HT1080 (cell line): ENCODE results near the gene UNC5B. TPM values are rescaled to one million over a fixed set of nuclear protein-coding genes. Genes with fewer than 3 reads are reported as not detected.

Source experiments
- DNase-seq: peaks from one replicate; pipeline ENCODE4 v3.0.0-alpha.2; 2015; ENCODE audit warnings: low read depth
- polyA plus RNA-seq, 2 experiments: library from polyadenylated mRNA; depleted of rRNA; stranded (reverse); fragments of >200 nt; gene quantifications; 2 replicates each; pipeline ENCODE4 v1.2.3, GENCODE V29; 2015
- total RNA-seq: library from RNA; depleted of rRNA; stranded (reverse); fragments of >200 nt; shearing (Covaris generic); gene quantifications from 2 replicates; pipeline ENCODE4 v1.2.3, GENCODE V29; 2014; rRNA removed

Gene UNC5B
- 1.7 and 2.9 TPM in 2 replicates for total RNA-seq
- polyA plus RNA-seq (2015; cell fraction: cytosol; rRNA removed) = 2.5 and 3.5 TPM in 2 replicates
- polyA plus RNA-seq (2015; cell fraction: nucleus; rRNA removed) = 6.3 and 6.9 TPM in 2 replicates

DNA sequence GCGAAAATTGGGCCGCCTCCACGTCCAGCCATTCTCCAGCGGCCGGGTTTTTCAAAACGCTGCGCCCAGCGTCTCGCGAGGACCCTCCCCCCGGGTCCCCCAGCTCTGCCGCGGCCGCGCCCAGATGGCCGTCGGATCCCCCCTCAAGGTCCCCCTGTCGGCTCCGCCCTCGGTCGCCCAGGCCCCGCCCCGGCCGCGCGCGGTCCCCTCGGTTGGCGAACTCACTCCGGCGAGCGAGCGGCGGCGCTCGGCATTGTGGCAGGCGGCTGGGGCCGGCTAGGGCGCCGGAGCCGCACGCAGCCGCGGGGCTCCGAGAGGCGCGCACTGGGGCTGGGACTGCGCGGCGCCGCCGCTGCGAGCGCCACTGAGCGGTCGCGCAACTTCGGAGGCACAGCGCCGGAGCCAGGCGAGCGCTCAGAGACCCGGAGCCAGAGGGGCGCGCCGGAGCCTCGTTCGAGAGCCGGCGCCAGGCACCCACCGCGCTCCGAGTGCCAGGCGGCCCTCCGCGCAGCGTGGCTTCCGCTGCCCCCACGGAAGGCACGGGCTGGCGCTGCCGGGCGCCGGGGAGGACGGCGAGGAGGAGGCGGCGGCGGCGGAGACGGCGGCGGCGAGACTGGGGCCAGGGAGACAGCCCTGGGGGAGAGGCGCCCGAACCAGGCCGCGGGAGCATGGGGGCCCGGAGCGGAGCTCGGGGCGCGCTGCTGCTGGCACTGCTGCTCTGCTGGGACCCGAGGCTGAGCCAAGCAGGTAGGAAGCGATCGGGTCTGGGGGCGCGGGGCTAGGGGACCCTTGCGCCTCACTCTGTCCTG is at the start of gene UNC5B:
Gene UNC5B, plus strand, starts transcription at position 253 of the 809 bp plus-strand sequence. Its CDS starts 416 bp downstream, at position 669.
- peak; percentile 68 for DNase-seq

DNA sequence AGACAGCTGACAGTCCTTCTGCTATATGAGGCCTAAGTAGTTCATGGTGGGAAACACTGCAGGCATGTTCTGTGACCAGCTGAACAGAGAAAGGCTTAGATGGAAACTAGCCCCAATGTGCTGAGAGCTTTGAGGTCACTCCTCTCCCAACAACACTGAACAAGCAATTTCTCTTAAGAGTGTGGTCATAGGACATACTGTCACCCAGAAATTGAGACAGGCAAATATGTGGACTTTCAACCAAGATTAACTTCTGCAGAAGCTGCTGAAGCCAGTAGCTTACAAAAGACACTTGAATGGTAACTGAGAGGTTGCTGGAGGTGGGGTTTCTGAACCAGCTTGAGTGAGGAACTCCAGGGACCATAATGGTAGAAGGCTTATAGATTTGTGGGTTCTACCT is 38.9 kb upstream of the UNC5B start:
- no peak for DNase-seq

DNA sequence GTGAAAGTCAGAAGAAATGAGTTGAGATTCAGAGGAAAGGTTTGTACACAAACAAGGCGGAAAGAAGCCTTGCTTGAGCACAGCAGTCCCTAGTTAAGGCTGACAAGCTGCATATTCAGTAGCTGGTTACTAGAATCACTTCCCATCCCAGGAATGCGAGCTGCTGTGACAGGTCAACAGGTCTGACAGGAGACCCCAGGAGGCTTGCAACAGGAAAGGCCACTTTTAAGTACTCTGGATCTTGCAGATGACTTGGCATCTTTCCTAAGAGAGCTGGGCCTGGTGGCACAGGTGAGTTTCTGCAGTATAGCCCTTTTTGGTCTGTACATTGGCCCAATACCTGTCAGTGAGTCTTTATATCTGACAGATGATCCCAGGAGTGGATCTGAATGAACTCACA is 35.7 kb upstream of the UNC5B start:
- no peak for DNase-seq

DNA sequence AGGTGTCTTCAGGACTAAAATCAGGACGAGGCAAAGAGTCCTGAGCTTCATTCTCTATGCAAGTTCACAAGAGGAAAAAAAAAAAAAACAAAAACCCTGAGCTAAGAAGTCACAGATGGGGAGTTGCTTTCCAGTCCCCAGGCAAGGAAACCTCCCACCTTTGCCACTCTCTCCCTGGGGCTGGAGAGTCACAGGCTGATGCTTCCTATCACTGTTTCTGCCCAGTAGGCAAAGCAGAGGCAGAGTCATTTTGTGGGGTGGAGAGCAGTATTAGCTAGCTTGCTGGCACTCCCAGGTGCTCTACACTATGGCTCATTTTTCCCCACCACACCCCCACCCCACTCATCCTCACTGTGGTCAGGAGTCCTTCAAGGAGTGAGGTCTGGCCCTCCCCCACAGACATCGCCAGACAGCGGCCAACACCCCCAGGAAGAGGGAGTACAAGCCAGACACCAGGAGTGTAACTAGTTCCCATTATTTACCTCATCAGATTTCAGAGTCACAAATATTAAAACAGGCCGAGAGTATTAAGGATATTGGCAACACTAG is 34.6 kb upstream of the UNC5B start:
- DNase-seq = no peak

DNA sequence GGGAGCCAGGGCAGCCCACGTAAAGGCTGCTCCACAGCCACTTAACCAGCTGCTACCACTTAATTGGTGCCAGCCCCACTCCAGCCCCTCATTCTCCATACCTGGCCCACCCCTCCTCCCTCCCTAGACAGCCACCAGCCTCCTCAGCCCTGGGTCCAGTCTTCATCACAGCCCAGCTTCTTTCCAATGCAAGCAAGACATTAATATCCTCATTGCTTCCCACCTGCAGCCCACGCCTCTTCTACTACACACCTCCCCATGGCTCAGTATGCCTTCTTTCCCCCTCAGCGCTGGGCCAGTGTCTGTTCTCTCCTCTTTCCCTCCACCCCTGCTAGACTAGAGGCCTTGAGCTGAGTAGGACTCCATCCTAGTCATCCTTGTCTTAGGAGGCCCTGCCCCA is 33.5 kb upstream of the UNC5B start:
- DNase-seq = no peak

DNA sequence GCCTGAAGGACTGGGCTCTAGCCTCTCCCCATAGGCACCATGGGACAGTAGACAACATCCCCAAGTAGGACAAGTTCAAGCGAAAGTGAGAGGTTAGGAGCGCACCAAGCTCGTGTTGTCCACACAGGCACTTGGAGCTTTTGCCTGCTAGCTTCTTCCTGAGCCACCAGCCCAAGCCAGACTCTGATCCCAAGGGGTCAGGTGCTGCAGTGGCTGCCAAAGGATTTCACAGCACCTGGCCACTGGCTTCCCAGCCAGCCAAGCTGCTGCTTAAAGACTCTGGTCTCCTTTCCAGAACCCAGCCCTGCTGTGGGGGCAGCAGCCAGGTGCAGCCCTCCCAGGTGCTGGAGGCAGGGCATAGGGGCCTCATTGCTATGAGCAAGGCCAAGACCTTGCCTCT is 33.0 kb upstream of the UNC5B start:
- DNase-seq = no peak

DNA sequence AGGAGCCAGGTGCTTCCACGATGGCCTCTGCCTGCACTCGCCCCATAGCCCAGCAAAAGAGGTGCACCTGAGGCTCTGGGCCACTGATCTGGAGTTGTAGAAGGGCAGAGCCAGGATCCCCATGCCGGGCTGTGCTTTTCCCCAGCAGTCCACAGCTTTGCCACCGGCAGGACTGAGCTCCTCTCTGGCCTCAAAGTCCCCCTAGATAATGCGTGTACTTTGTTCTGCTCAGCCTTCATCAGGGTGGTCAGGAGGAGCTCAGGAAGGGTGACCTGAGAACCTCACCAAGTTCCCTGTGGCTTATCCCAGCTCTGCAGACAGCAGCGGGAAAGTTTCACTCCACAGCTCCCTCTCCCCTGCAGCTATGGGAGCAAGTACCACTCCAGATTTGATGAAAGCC is 27.9 kb upstream of the UNC5B start:
- DNase-seq = no peak

DNA sequence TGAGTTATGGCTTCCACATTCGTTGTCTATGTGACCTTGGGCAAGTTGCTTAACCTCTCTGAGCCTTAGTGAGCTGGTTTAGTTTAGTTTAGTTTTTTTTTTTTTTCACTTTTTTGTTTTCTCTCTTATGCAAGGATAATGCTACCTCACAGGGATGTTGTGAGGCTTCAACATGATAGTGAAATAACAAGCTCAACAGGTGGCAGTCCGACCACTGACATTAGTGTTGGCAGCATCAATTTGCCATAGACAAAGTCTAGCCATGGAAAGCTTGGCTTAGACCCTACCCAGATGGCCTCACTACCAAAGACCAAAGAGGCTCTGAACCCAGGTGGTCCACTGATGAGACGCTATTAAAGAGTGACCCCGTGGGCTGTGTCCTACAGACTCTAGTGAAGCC is 27.2 kb upstream of the UNC5B start:
- DNase-seq = no peak

DNA sequence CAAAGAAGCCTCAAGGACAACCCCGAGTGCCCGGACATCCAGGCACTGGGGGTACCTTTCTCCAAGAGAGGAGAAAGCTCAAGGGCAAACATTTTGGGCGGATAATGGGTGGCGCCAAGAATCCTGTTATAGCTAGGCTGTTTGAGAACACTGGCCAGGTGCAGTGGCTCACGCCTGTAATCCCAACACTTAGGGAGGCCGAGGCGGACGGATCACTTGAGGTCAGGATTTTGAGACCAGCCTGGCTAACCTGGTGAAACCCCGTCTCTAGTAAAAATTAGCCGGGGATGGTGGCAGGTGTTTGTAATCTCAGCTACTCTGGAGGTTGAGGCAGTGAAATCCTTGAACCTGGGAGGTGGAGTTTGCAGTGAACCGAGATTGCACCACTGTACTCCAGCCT is 25.2 kb upstream of the UNC5B start:
- DNase-seq = no peak

DNA sequence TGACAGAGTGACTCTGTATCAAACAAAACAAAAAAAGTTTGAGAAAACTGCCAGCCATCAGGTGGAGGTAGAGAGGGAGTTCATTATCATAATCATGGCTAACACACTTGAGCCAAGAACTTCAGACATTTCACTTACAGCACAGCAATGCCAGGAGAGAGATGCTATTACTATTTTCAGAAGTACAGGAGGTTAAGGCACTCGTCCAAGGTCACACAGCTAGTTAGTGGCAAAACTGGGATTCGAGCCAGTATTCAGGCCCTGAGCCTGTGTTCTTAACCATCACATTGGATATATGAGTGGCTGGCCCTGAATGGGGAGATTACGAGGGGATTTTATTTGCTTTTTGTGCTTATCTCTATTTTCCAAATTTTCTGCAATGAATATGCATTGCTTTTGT is 24.8 kb upstream of the UNC5B start:
- DNase-seq = no peak

DNA sequence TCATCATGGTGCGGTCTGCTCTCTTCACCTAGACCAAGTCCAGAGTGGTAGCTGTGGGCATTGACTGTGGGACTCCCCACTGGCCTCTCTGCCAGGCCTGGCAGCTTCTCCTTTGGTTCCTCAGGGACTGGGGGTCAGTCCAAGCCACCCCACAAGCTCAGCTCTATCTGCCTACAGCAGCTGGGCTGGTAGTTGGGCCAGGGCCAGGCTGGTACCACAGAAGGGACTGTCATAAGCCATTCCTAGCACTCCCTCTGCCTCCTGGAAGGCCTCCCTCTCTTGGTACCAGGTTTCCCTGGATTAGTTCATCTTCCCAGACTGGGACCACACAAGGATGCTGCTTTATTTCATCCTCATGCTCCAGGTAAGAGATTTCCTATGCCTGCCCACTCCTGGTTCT is 24.2 kb upstream of the UNC5B start:
- DNase-seq = no peak

DNA sequence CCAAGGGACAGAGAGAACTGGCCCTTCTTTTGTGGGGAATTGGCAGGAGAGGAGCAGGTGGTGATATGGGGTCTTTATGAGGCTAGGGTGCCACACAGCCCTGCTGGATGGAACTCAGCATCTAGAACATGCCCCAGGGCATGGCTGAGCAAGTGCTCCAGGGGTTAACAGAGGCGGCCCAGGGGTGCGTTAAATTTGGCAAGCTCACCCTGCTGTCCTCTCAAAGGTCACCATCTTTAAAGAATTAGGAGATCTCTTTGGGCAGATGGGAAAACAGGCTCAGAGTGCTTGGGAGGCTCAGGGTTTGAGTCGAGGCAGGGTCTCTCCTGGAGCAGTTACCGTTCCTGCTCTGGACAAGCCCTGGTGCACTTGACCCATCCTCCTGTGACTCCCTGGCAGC is 21.4 kb upstream of the UNC5B start:
- DNase-seq = no peak

DNA sequence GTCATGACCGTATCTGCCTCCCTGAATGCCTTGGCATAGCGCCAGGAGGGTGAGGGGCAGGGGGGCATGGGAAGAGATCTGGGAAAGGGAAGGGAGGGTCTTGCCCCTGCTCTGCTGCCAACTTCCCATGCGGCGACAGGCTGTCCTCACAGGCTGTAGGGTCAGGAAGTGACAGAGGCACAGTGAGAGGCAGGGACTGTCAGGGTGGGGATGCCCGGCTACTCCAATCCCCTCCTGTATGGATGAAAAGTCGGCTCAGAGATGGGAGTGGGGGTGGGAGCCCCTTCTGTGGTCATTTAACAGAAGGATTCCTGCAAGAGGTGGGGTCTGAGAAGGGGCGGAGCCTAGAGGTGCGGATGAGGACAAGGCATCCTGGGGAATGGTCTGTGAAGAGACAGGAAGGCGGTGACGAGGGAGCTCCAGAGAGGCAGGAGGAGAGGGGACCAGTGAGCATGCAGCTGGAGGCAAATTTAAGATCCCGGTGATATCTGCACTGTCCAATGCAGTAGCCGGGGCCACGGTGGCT is 20.8 kb upstream of the UNC5B start:
- no peak for DNase-seq

DNA sequence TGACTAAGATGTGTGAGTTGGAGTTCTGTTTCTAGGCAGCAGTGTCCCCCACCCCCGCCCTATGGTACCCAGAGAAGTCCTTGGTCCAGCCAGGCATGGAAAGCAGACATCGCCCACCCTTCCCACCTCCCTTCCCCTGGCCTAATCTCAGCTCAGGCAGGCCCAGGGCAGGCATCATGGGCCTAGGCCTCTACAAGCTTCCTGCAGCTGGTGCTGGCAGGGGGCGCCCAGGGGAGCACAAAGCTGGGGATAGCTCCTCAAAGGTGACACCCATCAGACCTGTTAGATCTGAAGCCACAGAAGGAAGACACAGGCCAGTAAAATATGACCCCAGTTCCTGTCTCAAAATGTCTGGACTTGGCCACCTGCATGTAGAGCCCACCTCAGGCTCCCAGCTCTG is 18.9 kb upstream of the UNC5B start:
- DNase-seq = no peak

DNA sequence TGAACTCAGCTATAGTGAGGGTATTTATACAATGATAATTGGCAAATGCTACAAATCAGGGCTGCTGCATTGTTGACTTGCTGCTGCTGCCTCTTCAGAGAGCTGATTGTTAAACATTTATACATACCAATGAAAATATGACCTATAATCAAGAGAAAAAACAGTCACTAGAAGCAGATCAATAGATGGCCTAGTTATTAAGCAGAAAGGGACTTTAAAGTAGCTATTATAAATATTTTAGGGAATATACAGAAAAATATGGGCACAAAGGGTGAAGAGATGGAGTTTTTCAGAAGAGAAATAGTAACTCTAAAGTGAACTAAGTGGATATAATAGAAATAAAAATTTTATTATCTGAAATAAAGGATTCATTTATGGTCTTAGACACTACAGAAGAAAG is 14.4 kb upstream of the UNC5B start:
- DNase-seq = no peak

DNA sequence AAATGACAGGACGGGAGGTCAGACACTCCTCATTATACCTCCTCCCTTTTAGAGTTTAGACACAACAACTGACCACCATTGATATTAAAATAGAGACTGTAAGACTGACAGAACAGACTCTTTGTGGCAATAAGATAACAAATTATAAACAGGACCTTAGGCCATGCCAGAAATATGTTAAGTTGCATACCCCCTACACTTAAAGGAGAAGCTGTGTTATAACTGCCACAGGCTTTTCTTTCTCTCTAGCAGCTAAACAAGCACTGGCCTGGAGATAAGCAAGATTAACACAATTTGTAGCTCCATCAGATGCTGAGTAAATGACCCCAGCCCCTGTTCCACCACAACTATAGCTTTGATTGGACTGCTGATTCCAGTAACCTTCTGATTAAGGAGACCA is 10.5 kb upstream of the UNC5B start:
- DNase-seq = no peak

DNA sequence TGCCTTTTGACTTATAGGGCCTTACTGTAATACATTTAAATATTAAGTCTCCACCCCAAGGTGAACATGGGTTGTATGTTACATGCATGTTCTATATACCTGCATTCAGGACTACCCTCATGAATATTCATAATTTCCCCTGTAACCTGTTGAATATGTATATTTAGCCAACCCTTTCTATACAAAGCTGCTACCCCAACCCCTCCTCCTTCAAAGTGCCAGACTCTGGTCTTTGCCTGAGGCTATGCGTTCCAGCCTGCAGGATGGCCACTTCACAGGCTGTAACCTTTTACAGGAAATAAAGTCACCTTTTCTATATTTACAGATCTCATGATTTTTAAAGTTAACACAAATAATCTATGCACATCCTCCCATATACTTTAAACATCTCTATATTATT is 10.1 kb upstream of the UNC5B start:
- no peak for DNase-seq

DNA sequence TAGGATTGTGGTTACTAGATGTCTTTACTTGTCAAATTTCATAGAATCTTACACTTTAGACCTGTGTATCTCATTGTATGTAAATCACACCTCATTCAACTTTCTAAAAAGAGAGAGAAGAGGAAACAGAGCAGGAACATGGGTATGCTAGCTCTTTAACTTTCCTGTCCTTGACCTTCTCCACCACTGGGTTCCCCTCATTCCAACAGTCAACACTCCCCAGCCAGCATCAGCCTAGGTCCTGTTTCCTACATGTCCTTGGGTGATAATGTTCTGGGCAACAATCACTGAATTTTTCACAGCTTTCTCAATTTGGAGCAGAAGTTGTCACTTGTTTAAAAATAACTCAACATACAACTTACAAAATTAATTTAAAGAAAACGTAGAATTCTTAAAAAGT is 9.2 kb upstream of the UNC5B start:
- DNase-seq = no peak

DNA sequence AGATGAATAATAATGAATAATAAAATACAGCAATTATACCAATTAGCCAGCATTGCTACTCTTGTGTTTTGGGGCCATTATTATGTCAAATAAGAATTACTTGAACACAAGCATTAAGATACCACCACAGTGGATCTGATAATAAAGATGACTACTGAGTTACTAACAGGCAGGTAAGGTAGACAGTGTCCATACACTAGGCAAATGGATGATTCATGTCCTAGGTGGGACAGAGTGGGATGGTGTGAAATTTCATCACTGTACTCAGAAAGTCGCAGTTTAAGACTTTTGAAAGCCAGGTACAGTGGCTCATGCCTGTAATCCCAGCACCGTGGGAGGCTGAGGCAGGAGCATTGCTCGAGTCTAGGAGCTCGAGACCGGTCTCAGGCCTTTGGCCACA is 8.7 kb upstream of the UNC5B start:
- no peak for DNase-seq

DNA sequence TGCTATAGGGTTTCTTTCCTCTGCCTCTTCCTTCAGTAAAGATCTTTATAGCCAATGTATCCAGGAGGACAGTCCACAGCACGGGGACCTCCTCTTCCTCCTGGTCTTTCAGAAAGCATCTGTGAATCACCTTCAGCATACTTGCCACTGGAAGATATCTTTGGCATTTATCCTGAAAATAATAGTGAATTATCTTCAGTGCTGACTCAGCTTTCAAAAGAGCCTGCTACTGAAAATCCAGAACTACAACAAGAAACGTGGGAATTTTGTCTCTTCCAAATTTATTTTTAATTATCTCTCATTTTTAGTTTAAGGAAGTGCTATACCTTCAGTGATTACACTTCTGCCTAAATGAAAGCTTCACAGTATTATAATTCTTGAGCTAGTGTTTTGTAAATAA is 7.6 kb upstream of the UNC5B start:
- DNase-seq = no peak

DNA sequence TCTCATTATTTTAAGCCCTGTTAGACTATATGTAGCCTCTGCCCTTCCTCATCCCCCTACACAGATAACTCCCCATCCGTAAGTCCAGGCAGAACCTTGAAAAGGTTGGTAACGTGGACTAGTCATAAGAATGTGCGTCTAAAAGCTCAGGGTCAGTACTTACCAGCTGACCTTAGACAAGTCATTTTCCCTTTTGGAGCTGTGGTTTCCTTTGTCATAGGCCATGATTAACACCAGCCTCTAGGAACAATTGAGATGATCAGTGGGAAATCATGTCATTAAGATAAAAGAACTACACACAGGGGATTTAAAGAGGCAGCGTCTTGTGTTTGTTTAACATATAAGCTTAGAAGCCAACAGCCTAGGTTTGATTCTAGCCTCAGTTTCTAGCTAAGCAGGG is 6.9 kb upstream of the UNC5B start:
- peak; percentile 74 for DNase-seq

DNA sequence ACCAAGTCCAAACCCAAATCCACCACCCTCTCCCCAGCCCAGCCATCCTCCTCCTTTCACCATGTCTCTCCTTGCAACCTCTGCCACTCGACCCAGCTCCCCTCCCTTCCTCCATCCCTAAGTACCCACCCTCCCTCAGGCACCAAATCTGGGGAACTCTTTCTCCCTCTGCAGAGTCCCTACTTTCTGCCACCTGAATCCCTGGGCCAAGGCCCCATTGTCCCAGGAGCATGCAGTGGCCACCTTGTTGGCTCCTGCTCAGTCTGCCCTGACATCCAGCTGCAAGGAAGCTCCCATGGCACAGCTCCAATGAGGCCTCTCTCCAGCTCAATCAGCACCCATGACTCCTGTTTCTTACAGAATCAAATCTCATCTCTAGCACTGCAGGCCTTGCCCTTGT is 5.5 kb upstream of the UNC5B start:
- no peak for DNase-seq

DNA sequence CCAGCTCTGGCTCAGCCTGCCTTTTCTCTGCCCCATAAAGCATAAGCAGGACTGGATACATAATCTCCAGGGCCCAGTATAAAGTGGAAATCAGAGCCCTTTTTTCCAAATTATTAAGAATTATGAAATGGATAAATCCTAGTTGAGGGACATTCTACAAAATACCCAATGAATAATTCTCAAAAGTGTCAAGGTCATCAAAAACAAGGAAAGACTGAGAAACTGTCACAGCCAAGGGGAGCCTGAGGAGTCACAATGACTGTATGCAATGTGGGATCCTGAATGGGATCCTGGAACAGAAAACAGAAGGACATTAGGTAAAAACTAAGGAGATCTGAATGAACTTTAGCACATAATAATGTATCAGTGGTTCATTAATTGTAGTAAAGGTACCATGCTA is 4.8 kb upstream of the UNC5B start:
- no peak for DNase-seq
